Neutrophil (primary cell): Measurements from ENCODE around the gene POLN.

Source experiments
- H3K27ac ChIP-seq: fragments of 200-600 bp; sonication (generic); 2 replicates; pipeline ENCODE4 v1.5.1; 2016; ENCODE audit warnings: mild to moderate bottlenecking, moderate library complexity
- H3K27me3 ChIP-seq: fragments of 200-600 bp; sonication (generic); 2 replicates; pipeline ENCODE4 v1.6.0; 2016; ENCODE audit warnings: mild to moderate bottlenecking
- H3K36me3 ChIP-seq: fragments of 200-600 bp; sonication (generic); 2 replicates; pipeline ENCODE4 v1.5.1; 2017
- H3K4me1 ChIP-seq, 2 experiments: fragments of 200-600 bp in 1 of 2; sonication (generic) in 1 of 2; 1 replicate in 1 of 2; 2 replicates in 1 of 2; pipeline versions ENCODE4 v1.5.1 to v1.6.1; 2013 to 2016; ENCODE audit warnings: low read depth in 1 of 2, low read length in 1 of 2, mild to moderate bottlenecking in 1 of 2, moderate library complexity in 1 of 2; ENCODE audit not compliant: control insufficient read depth in 1 of 2, insufficient read depth in 1 of 2
- H3K4me3 ChIP-seq, 2 experiments: fragments of 200-600 bp in 1 of 2; sonication (generic) in 1 of 2; 1 replicate in 1 of 2; 2 replicates in 1 of 2; pipeline ENCODE4 v1.5.1; 2013 to 2016; ENCODE audit warnings: low read depth in 1 of 2, low read length in 1 of 2, mild to moderate bottlenecking in 1 of 2, moderate library complexity in 1 of 2
- H3K9me3 ChIP-seq: fragments of 200-600 bp; sonication (generic); 2 replicates; pipeline ENCODE4 v1.5.1; 2016
- CTCF ChIP-seq: fragments of 200-600 bp; sonication (generic); IDR thresholded peaks from 2 replicates; pipeline ENCODE4 v1.5.1; 2016; ENCODE audit warnings: antibody characterized with exemption

Gene POLN

DNA sequence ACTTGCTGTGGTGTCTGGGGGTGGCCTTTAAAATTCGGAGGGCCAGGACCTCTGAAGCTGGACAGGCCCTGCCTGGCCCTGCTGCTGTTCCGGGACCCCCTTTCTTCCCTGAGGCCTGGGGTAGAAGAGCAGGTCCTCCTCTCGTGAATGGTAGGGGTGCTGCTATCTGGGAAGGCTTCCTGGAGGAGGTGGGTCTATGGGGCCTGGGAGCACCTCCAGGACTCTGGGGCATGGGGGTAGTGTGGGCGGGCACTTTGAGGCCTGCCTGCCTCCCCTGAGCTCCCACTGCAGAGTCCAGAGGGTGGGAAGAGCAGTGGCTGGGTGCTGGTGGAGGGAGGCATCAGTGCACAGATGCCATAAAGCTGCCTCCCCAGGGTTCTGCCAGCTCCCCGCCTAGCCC lies 24.9 kb upstream of the POLN start:
- Histone ChIP-seq H3K27me3 (no peaks in the 10 kb centered on the region), H3K4me1 (peaks cover 6 to 11% of the 10 kb centered on the region in 2 experiments), H3K36me3 (no peaks in the 10 kb centered on the region), H3K27ac (no peak overlapping the region), H3K9me3 (no peaks in the 10 kb centered on the region), H3K4me3 (no peak overlapping the region)
- no peak for TF ChIP-seq CTCF

- H3K4me3 ChIP-seq = no peak overlapping the region
- H3K27ac ChIP-seq = no peak overlapping the region
- H3K4me1 ChIP-seq = peaks cover 6 to 12% of the 10 kb centered on the region in 2 experiments
- H3K27me3 ChIP-seq = no peaks in the 10 kb centered on the region
- TF ChIP-seq CTCF = no peak
- no peaks in the 10 kb centered on the region for H3K36me3 ChIP-seq
- no peaks in the 10 kb centered on the region for H3K9me3 ChIP-seq
Measured at GRCh38 chr4:2266181-2266580, 24.3 kb upstream of the POLN start.

- Histone ChIP-seq H3K9me3 (no peaks in the 10 kb centered on the region), H3K4me1 (peaks cover 14 to 20% of the 10 kb centered on the region in 2 experiments), H3K27ac (no peak overlapping the region), H3K36me3 (no peaks in the 10 kb centered on the region), H3K4me3 (no peak overlapping the region), H3K27me3 (no peaks in the 10 kb centered on the region)
- TF ChIP-seq CTCF = no peak
Measured at GRCh38 chr4:2265113-2266110, 23.5 kb upstream of the POLN start.

DNA sequence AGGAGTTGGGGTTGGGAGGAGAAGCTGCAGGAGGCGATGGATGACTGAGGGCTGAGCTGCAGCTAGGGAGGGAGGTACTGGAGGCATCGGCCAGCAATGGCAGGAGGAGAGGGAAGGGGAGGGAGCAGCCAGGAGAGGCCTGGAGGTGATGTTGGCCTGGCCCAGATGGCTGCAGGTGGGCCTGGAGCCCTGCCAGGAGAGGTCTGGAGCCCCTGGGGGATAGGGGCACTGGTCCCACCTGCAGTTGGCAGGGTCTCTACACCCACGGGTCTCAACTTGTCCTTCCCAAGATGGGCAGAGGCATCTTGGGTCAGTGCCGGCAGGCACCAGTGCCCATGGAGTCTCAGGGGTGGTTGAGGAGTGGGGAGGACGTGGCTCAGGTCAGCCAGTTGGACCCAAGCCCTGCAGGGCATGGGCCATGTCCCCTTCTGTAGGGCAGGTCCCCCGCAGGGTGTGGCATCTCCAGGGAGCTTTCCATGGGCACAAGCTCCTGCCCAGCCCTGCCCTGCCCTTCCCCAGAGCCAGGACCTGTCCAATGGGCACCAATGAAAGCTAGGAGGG lies 22.6 kb upstream of the POLN start:
- H3K4me1 ChIP-seq = peaks cover 14 to 26% of the 10 kb centered on the region in 2 experiments
- H3K27ac ChIP-seq = no peak overlapping the region
- no peak overlapping the region for H3K4me3 ChIP-seq
- TF ChIP-seq CTCF = no peak
- H3K27me3 ChIP-seq = no peaks in the 10 kb centered on the region
- H3K36me3 ChIP-seq = no peaks in the 10 kb centered on the region
- H3K9me3 ChIP-seq = no peaks in the 10 kb centered on the region

- Histone ChIP-seq H3K36me3 (no peaks in the 10 kb centered on the region), H3K4me3 (no peak overlapping the region), H3K4me1 (peaks cover 14 to 26% of the 10 kb centered on the region in 2 experiments), H3K9me3 (no peaks in the 10 kb centered on the region), H3K27me3 (no peaks in the 10 kb centered on the region), H3K27ac (no peak overlapping the region)
- TF ChIP-seq CTCF = no peak
Measured at GRCh38 chr4:2263926-2264321, 22.0 kb upstream of the POLN start.
